GOT3 (cell line): ENCODE data around the gene ZNF174.

ENCODE experiments used
- DNase-seq: peaks from one replicate; lab custom pipeline; 2025; ENCODE audit warnings: mixed read lengths; lab: John Stamatoyannopoulos, UW

Gene ZNF174

GRCh38 chr16:3400779-3401688, at the start of gene ZNF174, which contains the start of gene ZSCAN32:
Gene ZNF174, plus strand, starts transcription at chr16:3401215. Its CDS starts 790 bp downstream, at chr16:3402005.
Gene ZSCAN32, minus strand, starts transcription at chr16:3401004. Its CDS starts 3,447 bp downstream, at chr16:3397557.
- DNase-seq = peak; percentile 92

- DNase-seq = no peak
Observed at GRCh38 chr16:3355589-3355988, 45.4 kb upstream of the ZNF174 start, which contains the start of gene OR2C1. Gene OR2C1, plus strand, starts transcription at chr16:3355889. Its CDS starts 52 bp downstream, at chr16:3355941.

GRCh38 chr16:3356118-3356517, 44.9 kb upstream of the ZNF174 start:
- no peak for DNase-seq

GRCh38 chr16:3358871-3359270, 42.1 kb upstream of the ZNF174 start:
- no peak for DNase-seq

GRCh38 chr16:3362931-3363330, 38.1 kb upstream of the ZNF174 start:
- DNase-seq = no peak

- DNase-seq = no peak
Observed at GRCh38 chr16:3363793-3364192, 37.2 kb upstream of the ZNF174 start.

- DNase-seq = peak; percentile 74
Observed at GRCh38 chr16:3364774-3365427, 36.1 kb upstream of the ZNF174 start.

GRCh38 chr16:3369073-3369472, 31.9 kb upstream of the ZNF174 start:
- no peak for DNase-seq

GRCh38 chr16:3375680-3376079, 25.3 kb upstream of the ZNF174 start:
- DNase-seq = no peak

GRCh38 chr16:3377917-3378316, 23.1 kb upstream of the ZNF174 start:
- no peak for DNase-seq

GRCh38 chr16:3383045-3383448, 18.0 kb upstream of the ZNF174 start:
- DNase-seq = no peak

GRCh38 chr16:3388325-3388724, 12.7 kb upstream of the ZNF174 start:
- DNase-seq = no peak

- no peak for DNase-seq
Observed at GRCh38 chr16:3389663-3390338, 11.2 kb upstream of the ZNF174 start.

- no peak for DNase-seq
Observed at GRCh38 chr16:3400446-3400778, 603 bp upstream of the ZNF174 start.

- no peak for DNase-seq
Observed at GRCh38 chr16:3401719-3402397, 843 bp downstream of the ZNF174 start.

GRCh38 chr16:3408561-3409197, 7.7 kb downstream of the ZNF174 start:
- no peak for DNase-seq

GRCh38 chr16:3413730-3414379, 12.8 kb downstream of the ZNF174 start:
- no peak for DNase-seq

GRCh38 chr16:3431779-3432219, 30.8 kb downstream of the ZNF174 start:
- DNase-seq = peak; percentile 21

GRCh38 chr16:3434373-3434772, 33.4 kb downstream of the ZNF174 start:
- no peak for DNase-seq

GRCh38 chr16:3439637-3440036, 38.6 kb downstream of the ZNF174 start:
- no peak for DNase-seq
